Calu3 (cell line): ENCODE measurements around the gene CYP24A1. TPM values are rescaled to one million over a fixed set of nuclear protein-coding genes. Genes with fewer than 3 reads are reported as not detected.

ENCODE experiments used
- BruUV-seq: library from RNA; stranded (reverse); fragments of 400-500 nt; replicated peaks from 2 replicates; lab custom pipeline; 2021; lab: Mats Ljungman, UMichigan
- CTCF ChIA-PET: fragments of 300-600 bp; sonication (Branson Sonifier 250); formaldehyde crosslinking; loops from one replicate; lab custom pipeline; 2022; ENCODE audit warnings: antibody characterized with exemption; lab: Charles Lee
- DNase-seq: peaks from one replicate; pipeline ENCODE4 v3.0.0; 2022
- H3K27ac Mint-ChIP-seq: one replicate; pipeline ENCODE4 v1.8.0; 2022; ENCODE audit warnings: mixed read lengths; ENCODE audit not compliant: unreplicated experiment
- H3K27me3 Mint-ChIP-seq: one replicate; pipeline ENCODE4 v1.8.0; 2022; ENCODE audit warnings: mixed read lengths; ENCODE audit not compliant: unreplicated experiment
- H3K36me3 Mint-ChIP-seq: one replicate; pipeline ENCODE4 v1.8.0; 2022; ENCODE audit warnings: mild to moderate bottlenecking, moderate library complexity, mixed read lengths; ENCODE audit not compliant: insufficient read depth, unreplicated experiment
- H3K4me1 Mint-ChIP-seq: one replicate; pipeline ENCODE4 v1.8.0; 2022; ENCODE audit warnings: mild to moderate bottlenecking, low read depth, mixed read lengths; ENCODE audit not compliant: unreplicated experiment
- H3K4me3 Mint-ChIP-seq: one replicate; pipeline ENCODE4 v1.8.0; 2022; ENCODE audit warnings: mild to moderate bottlenecking, low read depth, moderate library complexity, mixed read lengths; ENCODE audit not compliant: unreplicated experiment
- H3K9me3 Mint-ChIP-seq: one replicate; pipeline ENCODE4 v1.8.0; 2022; ENCODE audit warnings: low read depth, mixed read lengths; ENCODE audit not compliant: unreplicated experiment
- intact Hi-C: fragments of 100-400 bp; cut with micrococcal nuclease; formaldehyde crosslinking; loops from one replicate; pipeline ENCODE4 v1.10.0; 2022; ENCODE audit not compliant: unreplicated experiment
- total RNA-seq: library from RNA; stranded (reverse); gene quantifications from 2 replicates; pipeline ENCODE4 v1.2.3, GENCODE V29; 2022
- TF ChIP-seq, protein P1 (sequence below): fragments of 200-600 bp; IDR thresholded peaks from one replicate; pipeline ENCODE4 v1.8.0; 2022; ENCODE audit warnings: antibody characterized with exemption; ENCODE audit not compliant: unreplicated experiment

CYP24A1 gene
- total RNA-seq, 1 experiment from 2014 or later: 665 TPM

DNA sequence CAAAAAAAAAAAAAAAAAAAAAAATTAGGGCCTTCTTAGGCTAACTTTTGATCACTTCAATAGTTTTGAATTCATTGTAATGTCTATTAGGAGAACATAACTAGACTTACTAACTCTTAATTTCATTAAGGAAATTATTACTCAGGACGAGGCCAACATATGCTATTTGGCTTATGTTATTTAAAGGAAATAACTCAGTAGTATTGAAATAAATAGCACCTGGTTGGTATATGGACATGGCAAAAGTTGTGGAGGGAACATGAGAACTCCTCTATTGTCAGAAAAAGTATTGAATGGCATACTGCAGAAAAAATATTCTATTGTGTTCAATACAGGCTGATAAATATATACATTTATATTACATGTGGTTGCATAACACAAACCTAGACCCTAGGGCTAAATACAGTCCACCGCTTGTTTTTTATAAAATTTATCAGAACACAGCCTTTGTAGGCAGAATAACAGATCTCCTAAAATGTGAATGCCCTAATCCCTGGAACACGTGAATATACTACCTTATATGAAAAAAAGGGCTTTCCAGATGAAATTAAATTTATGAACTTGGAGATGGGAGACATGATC, 18.0 kb downstream of the CYP24A1 start:
- CTCF ChIA-PET: no interaction called here
- intact Hi-C loops: no loop called here
- no peak overlapping the region for H3K4me3 Mint-ChIP-seq

DNA sequence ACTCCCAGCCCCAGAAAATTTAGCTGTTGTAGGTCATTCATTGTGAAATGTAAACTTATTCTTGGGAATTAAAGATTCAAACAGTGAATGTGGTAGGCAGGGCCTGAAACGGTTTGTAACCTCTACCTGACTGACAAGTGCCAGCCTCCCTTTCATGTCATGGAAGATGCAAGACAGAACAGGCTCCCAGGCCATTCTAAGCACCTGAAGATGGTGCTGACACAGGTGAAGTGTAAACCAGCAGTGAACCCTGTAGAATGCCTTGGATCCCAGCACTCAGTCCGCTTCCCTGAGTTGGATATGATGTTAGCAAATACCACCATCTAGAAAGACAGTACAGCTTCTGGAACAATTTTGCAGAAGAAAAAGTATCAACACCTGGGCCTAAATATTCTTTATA, 19.3 kb downstream of the CYP24A1 start:
- H3K36me3 Mint-ChIP-seq: peaks cover 88% of the 10 kb centered on the region
- H3K4me3 Mint-ChIP-seq: no peak overlapping the region
- TSS peak; percentile 7 for BruUV-seq
- DNase-seq: no peak
- CTCF ChIA-PET: interaction anchor here (0.6 kb wide), 1 partner anchor 54 kb away, joined by 3 read pairs; no protein-coding TSS in a partner anchor
- intact Hi-C loops: no loop called here
- H3K4me1 Mint-ChIP-seq: peaks cover 44% of the 10 kb centered on the region
- H3K27me3 Mint-ChIP-seq: no peaks in the 10 kb centered on the region
- TF ChIP-seq, protein P1, sequence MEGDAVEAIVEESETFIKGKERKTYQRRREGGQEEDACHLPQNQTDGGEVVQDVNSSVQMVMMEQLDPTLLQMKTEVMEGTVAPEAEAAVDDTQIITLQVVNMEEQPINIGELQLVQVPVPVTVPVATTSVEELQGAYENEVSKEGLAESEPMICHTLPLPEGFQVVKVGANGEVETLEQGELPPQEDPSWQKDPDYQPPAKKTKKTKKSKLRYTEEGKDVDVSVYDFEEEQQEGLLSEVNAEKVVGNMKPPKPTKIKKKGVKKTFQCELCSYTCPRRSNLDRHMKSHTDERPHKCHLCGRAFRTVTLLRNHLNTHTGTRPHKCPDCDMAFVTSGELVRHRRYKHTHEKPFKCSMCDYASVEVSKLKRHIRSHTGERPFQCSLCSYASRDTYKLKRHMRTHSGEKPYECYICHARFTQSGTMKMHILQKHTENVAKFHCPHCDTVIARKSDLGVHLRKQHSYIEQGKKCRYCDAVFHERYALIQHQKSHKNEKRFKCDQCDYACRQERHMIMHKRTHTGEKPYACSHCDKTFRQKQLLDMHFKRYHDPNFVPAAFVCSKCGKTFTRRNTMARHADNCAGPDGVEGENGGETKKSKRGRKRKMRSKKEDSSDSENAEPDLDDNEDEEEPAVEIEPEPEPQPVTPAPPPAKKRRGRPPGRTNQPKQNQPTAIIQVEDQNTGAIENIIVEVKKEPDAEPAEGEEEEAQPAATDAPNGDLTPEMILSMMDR: no peak
- H3K9me3 Mint-ChIP-seq: no peaks in the 10 kb centered on the region
- peak overlapping the region; percentile 62 for H3K27ac Mint-ChIP-seq

More for the DNA sequence above, 18.0 kb downstream of the CYP24A1 start:
- H3K9me3 Mint-ChIP-seq: no peaks in the 10 kb centered on the region
- H3K27me3 Mint-ChIP-seq: no peaks in the 10 kb centered on the region
- H3K4me1 Mint-ChIP-seq: peaks cover 50% of the 10 kb centered on the region
- DNase-seq: no peak
- peak overlapping the region; percentile 79 for H3K27ac Mint-ChIP-seq
- no TSS peak for BruUV-seq
- peaks cover 95% of the 10 kb centered on the region for H3K36me3 Mint-ChIP-seq
- TF ChIP-seq, protein P1: no peak

DNA sequence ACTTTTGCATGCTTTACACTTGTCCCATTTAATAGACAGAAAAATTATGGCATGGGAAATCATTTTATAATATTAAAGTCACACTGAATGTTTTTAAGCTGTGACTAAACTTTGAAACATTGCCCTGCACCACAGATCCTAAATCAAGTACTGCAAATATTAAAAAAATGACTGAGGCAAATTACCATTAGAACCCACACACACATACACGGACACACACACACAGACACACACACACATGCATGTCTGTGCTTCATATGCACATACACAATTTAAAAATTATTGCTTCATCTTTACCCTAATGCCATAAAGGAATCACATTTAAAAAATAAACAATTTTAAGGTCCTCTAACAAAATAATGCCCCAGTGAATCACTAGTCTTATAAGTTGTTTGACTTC, 19.9 kb downstream of the CYP24A1 start:
- Mint-ChIP-seq H3K27me3 (no peaks in the 10 kb centered on the region), H3K4me3 (no peak overlapping the region), H3K27ac (peak overlapping the region; percentile 62), H3K36me3 (peaks cover 88% of the 10 kb centered on the region), H3K4me1 (peaks cover 50% of the 10 kb centered on the region), H3K9me3 (no peaks in the 10 kb centered on the region)
- TF ChIP-seq, protein P1: no peak
- BruUV-seq: no TSS peak
- intact Hi-C loops: no loop called here
- CTCF ChIA-PET: no interaction called here
- DNase-seq: no peak

DNA sequence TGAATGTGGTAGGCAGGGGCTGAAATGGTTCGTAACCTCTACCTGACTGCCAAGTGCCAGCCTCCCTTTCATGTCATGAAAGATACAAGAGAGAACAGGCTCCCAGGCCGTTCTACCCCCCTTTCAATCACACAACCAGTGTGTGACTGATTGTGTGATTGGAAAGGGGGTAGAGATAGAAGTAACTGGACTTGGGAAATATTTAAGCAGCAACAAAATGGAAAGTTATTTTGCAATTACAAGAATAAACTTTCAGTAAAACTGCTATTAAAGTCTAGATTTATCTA, 20.8 kb downstream of the CYP24A1 start:
- H3K27me3 Mint-ChIP-seq: no peaks in the 10 kb centered on the region
- no peaks in the 10 kb centered on the region for H3K9me3 Mint-ChIP-seq
- TF ChIP-seq, protein P1: no peak
- BruUV-seq: no TSS peak
- H3K27ac Mint-ChIP-seq: peak overlapping the region; percentile 84
- H3K4me1 Mint-ChIP-seq: peaks cover 59% of the 10 kb centered on the region
- CTCF ChIA-PET: no interaction called here
- intact Hi-C loops: no loop called here
- no peak for DNase-seq
- no peak overlapping the region for H3K4me3 Mint-ChIP-seq
- H3K36me3 Mint-ChIP-seq: peaks cover 80% of the 10 kb centered on the region
